ENCODE measurements around the gene MTHFD1L. TPM values are rescaled to one million over a fixed set of nuclear protein-coding genes. Genes with fewer than 3 reads are reported as not detected.
"Not testable (repeated sequence)": the region's sequence is repeated elsewhere in the genome, so short reads cannot be mapped to it uniquely, and the experiment has no call there.

The MTHFD1L gene
- total RNA-seq, 2 donors from 2014 or later, result 9.2 to 23.3 TPM

- H3K36me3 ChIP-seq, result no peaks in the 10 kb centered on the region
- H3K27me3 ChIP-seq, result no peaks in the 10 kb centered on the region
- H3K4me3 ChIP-seq, result no peak overlapping the region
- H3K9ac ChIP-seq (ENCODE audit: low read depth in 2 of 2, low read length in 2 of 2), result no peak overlapping the region
- H3K27ac ChIP-seq, result no peak overlapping the region
- H3K4me1 ChIP-seq, result no peaks in the 10 kb centered on the region
- TF ChIP-seq, protein P1, sequence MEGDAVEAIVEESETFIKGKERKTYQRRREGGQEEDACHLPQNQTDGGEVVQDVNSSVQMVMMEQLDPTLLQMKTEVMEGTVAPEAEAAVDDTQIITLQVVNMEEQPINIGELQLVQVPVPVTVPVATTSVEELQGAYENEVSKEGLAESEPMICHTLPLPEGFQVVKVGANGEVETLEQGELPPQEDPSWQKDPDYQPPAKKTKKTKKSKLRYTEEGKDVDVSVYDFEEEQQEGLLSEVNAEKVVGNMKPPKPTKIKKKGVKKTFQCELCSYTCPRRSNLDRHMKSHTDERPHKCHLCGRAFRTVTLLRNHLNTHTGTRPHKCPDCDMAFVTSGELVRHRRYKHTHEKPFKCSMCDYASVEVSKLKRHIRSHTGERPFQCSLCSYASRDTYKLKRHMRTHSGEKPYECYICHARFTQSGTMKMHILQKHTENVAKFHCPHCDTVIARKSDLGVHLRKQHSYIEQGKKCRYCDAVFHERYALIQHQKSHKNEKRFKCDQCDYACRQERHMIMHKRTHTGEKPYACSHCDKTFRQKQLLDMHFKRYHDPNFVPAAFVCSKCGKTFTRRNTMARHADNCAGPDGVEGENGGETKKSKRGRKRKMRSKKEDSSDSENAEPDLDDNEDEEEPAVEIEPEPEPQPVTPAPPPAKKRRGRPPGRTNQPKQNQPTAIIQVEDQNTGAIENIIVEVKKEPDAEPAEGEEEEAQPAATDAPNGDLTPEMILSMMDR (IDR thresholded peaks at IDR 0.05), result no peak
- DNase-seq, result no peak
- intact Hi-C loops (cut with DNase I), result no loop called here
- H3K9me3 ChIP-seq, result no peaks in the 10 kb centered on the region
Observed at GRCh38 chr6:151027295-151027747, 161.8 kb downstream of the MTHFD1L start.

DNA sequence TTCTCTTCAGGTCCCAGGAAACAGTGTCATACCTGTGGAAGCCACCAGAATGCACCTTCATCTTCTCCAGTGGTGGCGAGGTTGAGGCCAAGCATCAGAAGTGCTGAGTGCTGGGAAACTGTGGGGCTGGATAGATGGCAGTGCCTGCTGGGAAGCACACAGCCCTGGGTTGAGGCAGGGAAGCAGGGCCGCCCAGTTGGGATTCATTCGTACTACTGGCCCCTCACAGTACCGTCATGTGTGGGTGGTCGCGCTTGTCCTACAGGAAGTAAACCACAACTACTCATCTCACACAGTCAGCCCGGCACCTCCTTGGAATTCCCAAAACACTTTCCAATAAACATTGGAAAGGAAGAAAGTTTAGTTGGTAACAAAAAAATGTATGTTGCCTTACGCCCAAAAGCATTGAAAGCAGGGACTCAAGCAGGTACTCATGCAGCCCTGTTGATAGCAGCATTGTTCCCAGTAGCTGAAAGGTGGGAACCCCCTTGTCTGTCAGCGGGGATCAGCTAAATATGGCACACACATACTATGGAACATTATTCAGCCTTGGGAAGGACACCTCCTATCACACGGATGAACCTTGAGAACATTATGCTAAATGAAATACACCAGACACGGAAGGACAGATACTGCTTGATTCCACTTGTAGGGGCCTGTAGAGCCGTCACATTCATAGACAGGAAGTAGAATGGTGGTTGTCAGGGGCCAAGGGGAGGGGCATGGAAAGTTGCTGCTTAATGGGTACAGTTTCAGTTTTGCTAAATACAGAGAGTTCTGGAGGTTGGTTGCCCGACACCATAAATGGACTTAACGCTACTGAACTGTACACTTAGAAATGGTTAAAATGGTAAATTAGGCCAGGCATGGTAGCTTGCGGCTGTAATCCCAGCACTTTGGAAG, 162.7 kb downstream of the MTHFD1L start:
- intact Hi-C loops (cut with DNase I), result no loop called here
- no peak overlapping the region for H3K27ac ChIP-seq

DNA sequence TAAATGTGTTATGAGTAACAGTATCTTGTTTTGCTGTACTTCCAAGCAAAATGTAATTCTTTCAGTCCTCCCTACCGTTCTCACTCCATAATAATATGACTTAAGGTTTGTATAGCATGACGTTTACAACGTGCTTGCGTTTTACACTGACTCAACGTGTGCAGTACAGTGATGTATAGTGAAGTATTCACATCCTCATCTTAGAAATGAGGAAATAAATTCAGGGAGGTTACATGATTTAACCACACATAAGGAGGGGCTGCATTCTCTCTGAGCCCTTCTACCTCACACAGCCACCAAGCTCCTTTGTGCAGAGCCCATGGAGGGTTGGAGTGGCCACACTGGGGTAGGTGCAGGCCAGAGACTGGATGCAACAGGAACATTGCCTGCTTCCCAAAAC, 164.5 kb downstream of the MTHFD1L start:
- intact Hi-C loops (cut with DNase I), result no loop called here
- Histone ChIP-seq H3K4me1 (no peaks in the 10 kb centered on the region), H3K36me3 (no peaks in the 10 kb centered on the region), H3K27me3 (no peaks in the 10 kb centered on the region), H3K27ac (no peak overlapping the region), H3K9ac (ENCODE audit: low read depth in 2 of 2, low read length in 2 of 2) (no peak overlapping the region), H3K9me3 (no peaks in the 10 kb centered on the region), H3K4me3 (no peak overlapping the region)
- TF ChIP-seq, protein P1 (IDR thresholded peaks at IDR 0.05), result no peak
- no peak for DNase-seq

More for the DNA sequence above, 162.7 kb downstream of the MTHFD1L start:
- Histone ChIP-seq H3K9ac (ENCODE audit: low read depth in 2 of 2, low read length in 2 of 2) (no peak overlapping the region), H3K4me3 (no peak overlapping the region), H3K27me3 (no peaks in the 10 kb centered on the region), H3K9me3 (no peaks in the 10 kb centered on the region), H3K4me1 (no peaks in the 10 kb centered on the region), H3K36me3 (no peaks in the 10 kb centered on the region)
- TF ChIP-seq, protein P1 (IDR thresholded peaks at IDR 0.05), result no peak
- no peak for DNase-seq

GRCh38 chr6:151032034-151032433, 166.5 kb downstream of the MTHFD1L start:
- Histone ChIP-seq H3K27ac (no peak overlapping the region), H3K36me3 (no peaks in the 10 kb centered on the region), H3K9ac (ENCODE audit: low read depth in 2 of 2, low read length in 2 of 2) (no peak overlapping the region), H3K27me3 (no peaks in the 10 kb centered on the region), H3K9me3 (no peaks in the 10 kb centered on the region), H3K4me3 (no peak overlapping the region), H3K4me1 (no peaks in the 10 kb centered on the region)
- TF ChIP-seq, protein P1 (IDR thresholded peaks at IDR 0.05), result no peak
- no peak for DNase-seq
- intact Hi-C loops (cut with DNase I), result no loop called here

GRCh38 chr6:151034825-151035781, 169.6 kb downstream of the MTHFD1L start:
- H3K4me3 ChIP-seq, result no peak overlapping the region
- no peaks in the 10 kb centered on the region for H3K27me3 ChIP-seq
- no peaks in the 10 kb centered on the region for H3K4me1 ChIP-seq
- TF ChIP-seq, protein P1 (IDR thresholded peaks at IDR 0.05), result no peak
- no peaks in the 10 kb centered on the region for H3K36me3 ChIP-seq
- no peak for DNase-seq
- H3K27ac ChIP-seq, result no peak overlapping the region
- no peak overlapping the region for H3K9ac ChIP-seq (ENCODE audit: low read depth in 2 of 2, low read length in 2 of 2)
- no peaks in the 10 kb centered on the region for H3K9me3 ChIP-seq
- intact Hi-C loops (cut with DNase I), result no loop called here

GRCh38 chr6:151036211-151036721, 170.8 kb downstream of the MTHFD1L start:
- H3K36me3 ChIP-seq; H3K27me3 ChIP-seq; H3K4me1 ChIP-seq; DNase-seq; H3K9me3 ChIP-seq; intact Hi-C loops (cut with DNase I); H3K9ac ChIP-seq (ENCODE audit: low read depth in 2 of 2, low read length in 2 of 2); H3K4me3 ChIP-seq: not testable (repeated sequence)
- peak overlapping the region; percentile 32 for H3K27ac ChIP-seq

All from colonic mucosa (tissue), 4 donors.